GM19395 (cell line): ENCODE measurements around the gene NPDC1.

ENCODE experiments used
- ATAC-seq: cut with Tn5 transposase; IDR thresholded peaks from one replicate; pipeline ENCODE4 v1.9.1; 2021; ENCODE audit warnings: mild to moderate bottlenecking, moderate library complexity; ENCODE audit not compliant: unreplicated experiment

Gene NPDC1

GRCh38 chr9:137027369-137028262 is 18.4 kb downstream of the NPDC1 start, which contains the start of gene ABCA2:
ABCA2 (minus strand) TSS chr9:137028237; CDS start chr9:137028140, 97 bp downstream.
- no peak for ATAC-seq

- no peak for ATAC-seq
Observed at GRCh38 chr9:137026828-137027227, 19.1 kb downstream of the NPDC1 start.

GRCh38 chr9:137026384-137026783 is 19.6 kb downstream of the NPDC1 start:
- ATAC-seq: no peak

GRCh38 chr9:137025517-137025966 is 20.4 kb downstream of the NPDC1 start:
- no peak for ATAC-seq

GRCh38 chr9:137023583-137023991 is 22.4 kb downstream of the NPDC1 start:
- no peak for ATAC-seq

GRCh38 chr9:137023157-137023556 is 22.8 kb downstream of the NPDC1 start:
- no peak for ATAC-seq

- ATAC-seq: no peak
Observed at GRCh38 chr9:137022662-137023008, 23.3 kb downstream of the NPDC1 start.

GRCh38 chr9:137021979-137022661 is 23.9 kb downstream of the NPDC1 start:
- ATAC-seq: no peak

GRCh38 chr9:137021568-137021978 is 24.4 kb downstream of the NPDC1 start:
- no peak for ATAC-seq

GRCh38 chr9:137020771-137021567 is 25.0 kb downstream of the NPDC1 start:
- ATAC-seq: no peak

GRCh38 chr9:137019891-137020683 is 25.9 kb downstream of the NPDC1 start:
- ATAC-seq: no peak

- no peak for ATAC-seq
Observed at GRCh38 chr9:137018761-137019559, 27.0 kb downstream of the NPDC1 start.

GRCh38 chr9:137017791-137018497 is 28.0 kb downstream of the NPDC1 start:
- ATAC-seq: no peak

GRCh38 chr9:137017071-137017470 is 28.9 kb downstream of the NPDC1 start:
- ATAC-seq: no peak

GRCh38 chr9:137016436-137016835 is 29.5 kb downstream of the NPDC1 start:
- no peak for ATAC-seq

- ATAC-seq: no peak
Observed at GRCh38 chr9:137015976-137016375, 30.0 kb downstream of the NPDC1 start.

GRCh38 chr9:137015540-137015930 is 30.4 kb downstream of the NPDC1 start:
- ATAC-seq: no peak

- ATAC-seq: no peak
Observed at GRCh38 chr9:137014776-137015539, 31.0 kb downstream of the NPDC1 start.
